HepG2 (cell line): ENCODE measurements around the gene NDUFS7. TPM values are rescaled to one million over a fixed set of nuclear protein-coding genes. Genes with fewer than 3 reads are reported as not detected.

Experiments used
- AHR ChIP-seq: IDR thresholded peaks from 2 replicates; pipeline ENCODE4 v1.6.1; 2018; ENCODE audit warnings: missing genetic modification reagents, missing compliant biosample characterization
- GATAD2A ChIP-seq: IDR thresholded peaks from 2 replicates; pipeline ENCODE4 v1.6.1; 2016
- HNF4A ChIP-seq: sonication (generic); formaldehyde crosslinking; IDR thresholded peaks from 2 replicates; pipeline ENCODE4 v1.4.0; 2020; ENCODE audit warnings: missing genetic modification reagents
- HNRNPK ChIP-seq: fragments of 200-400 bp; formaldehyde crosslinking; IDR thresholded peaks from 2 replicates; pipeline ENCODE4 v1.6.1; 2018; ENCODE audit warnings: low read length, low read depth, moderate library complexity, mild to moderate bottlenecking; ENCODE audit not compliant: poor library complexity, severe bottlenecking
- HOXA9 ChIP-seq: sonication (generic); formaldehyde crosslinking; IDR thresholded peaks from 2 replicates; pipeline ENCODE4 v1.8.1; 2022; ENCODE audit warnings: missing genetic modification reagents, mild to moderate bottlenecking, moderate library complexity, borderline replicate concordance
- KDM2A ChIP-seq: sonication (generic); formaldehyde crosslinking; IDR thresholded peaks from 2 replicates; pipeline ENCODE4 v1.4.0; 2020; ENCODE audit warnings: low read depth, missing genetic modification reagents, borderline replicate concordance
- KLF6 ChIP-seq: IDR thresholded peaks from 2 replicates; pipeline ENCODE4 v1.8.0; 2016; ENCODE audit warnings: missing biosample characterization, missing genetic modification reagents
- MED1 ChIP-seq: sonication (generic); formaldehyde crosslinking; IDR thresholded peaks from 2 replicates; pipeline ENCODE4 v1.4.0; 2020; ENCODE audit warnings: missing genetic modification reagents
- POGZ ChIP-seq: sonication (generic); formaldehyde crosslinking; IDR thresholded peaks from 2 replicates; pipeline ENCODE4 v1.4.0; 2020; ENCODE audit warnings: mild to moderate bottlenecking, missing genetic modification reagents
- REPIN1 ChIP-seq: sonication (generic); formaldehyde crosslinking; IDR thresholded peaks from 2 replicates; pipeline ENCODE4 v1.8.0; 2022; ENCODE audit warnings: missing genetic modification reagents, low read depth, mild to moderate bottlenecking, borderline replicate concordance
- RXRB ChIP-seq: IDR thresholded peaks from 2 replicates; pipeline ENCODE4 v1.6.1; 2016; ENCODE audit warnings: borderline replicate concordance, missing genetic modification reagents, missing compliant biosample characterization
- SP4 ChIP-seq: sonication (generic); formaldehyde crosslinking; IDR thresholded peaks from 2 replicates; pipeline ENCODE4 v1.8.1; 2023; ENCODE audit warnings: mild to moderate bottlenecking, missing genetic modification reagents
- TBX3 ChIP-seq: fragments of 450-650 bp; IDR thresholded peaks from 2 replicates; pipeline ENCODE4 v1.6.1; 2017; ENCODE audit warnings: antibody characterized with exemption, mild to moderate bottlenecking, inconsistent platforms, borderline replicate concordance
- TMF1 ChIP-seq: sonication (generic); formaldehyde crosslinking; IDR thresholded peaks from 2 replicates; pipeline ENCODE4 v1.8.1; 2022; ENCODE audit warnings: low read depth, missing genetic modification reagents
- WIZ ChIP-seq: sonication (generic); formaldehyde crosslinking; IDR thresholded peaks from 2 replicates; pipeline ENCODE4 v1.5.1; 2020; ENCODE audit warnings: mild to moderate bottlenecking, missing genetic modification reagents
- YY1 ChIP-seq: IDR thresholded peaks from 2 replicates; pipeline ENCODE4 v1.6.1; 2011; ENCODE audit warnings: low read length, low read depth, moderate library complexity, mild to moderate bottlenecking; ENCODE audit not compliant: insufficient read depth, insufficient replicate concordance
- ZFP82 ChIP-seq: sonication (generic); formaldehyde crosslinking; IDR thresholded peaks from 2 replicates; pipeline ENCODE4 v1.5.1; 2020; ENCODE audit warnings: mild to moderate bottlenecking, missing genetic modification reagents, borderline replicate concordance
- ZHX2 ChIP-seq, 2 experiments: sonication (generic) in 1 of 2; formaldehyde crosslinking in 1 of 2; IDR thresholded peaks; 2 replicates each; pipeline versions ENCODE4 v1.6.1 to v1.9.0; 2014 to 2022; ENCODE audit warnings: antibody characterized with exemption in 1 of 2, borderline replicate concordance in 1 of 2, inconsistent platforms in 1 of 2, low read depth in 1 of 2, missing genetic modification reagents in 1 of 2
- ZNF383 ChIP-seq: sonication (generic); formaldehyde crosslinking; IDR thresholded peaks from 2 replicates; pipeline ENCODE4 v1.4.0; 2020; ENCODE audit warnings: missing genetic modification reagents, mild to moderate bottlenecking, borderline replicate concordance
- ZNF569 ChIP-seq: sonication (generic); formaldehyde crosslinking; IDR thresholded peaks from 2 replicates; pipeline ENCODE4 v1.5.0; 2020; ENCODE audit warnings: mild to moderate bottlenecking, missing genetic modification reagents, moderate library complexity, borderline replicate concordance
- ZNF598 ChIP-seq: sonication (generic); formaldehyde crosslinking; IDR thresholded peaks from 2 replicates; pipeline ENCODE4 v1.5.1; 2020; ENCODE audit warnings: mild to moderate bottlenecking, missing genetic modification reagents, borderline replicate concordance
- ZNF652 ChIP-seq: IDR thresholded peaks from 2 replicates; pipeline ENCODE4 v1.6.1; 2016; ENCODE audit warnings: low read depth, borderline replicate concordance
- ZNF841 ChIP-seq: sonication (generic); formaldehyde crosslinking; IDR thresholded peaks from 2 replicates; pipeline ENCODE4 v1.8.1; 2023; ENCODE audit warnings: missing genetic modification reagents, borderline replicate concordance
- polyA plus RNA-seq, 8 experiments: library from polyadenylated mRNA; depleted of rRNA in 3 of 8; stranded (reverse) in 7 of 8; unstranded in 1 of 8; fragments of >200 nt; fragmentation: Illumina TruSeq in 4 of 8; extraction: Trizol in 4 of 8; gene quantifications; 2 replicates each; pipeline versions ENCODE4 v1.2.1 to v1.2.3, GENCODE V29; 2011 to 2016; ENCODE audit warnings: low read depth in 4 of 8, missing spikeins in 1 of 8, mixed read lengths in 1 of 8; ENCODE audit not compliant: insufficient read depth in 1 of 8
- total RNA-seq, 5 experiments: library from RNA; depleted of rRNA; stranded (reverse); fragments of >200 nt; fragmentation: Illumina TruSeq; extraction: Trizol; gene quantifications; 2 replicates each; pipeline ENCODE4 v1.2.3, GENCODE V29; 2016; ENCODE audit warnings: low read depth in 1 of 5

The NDUFS7 gene
- total and polyA plus RNA-seq, 2 of the 13 experiments (the other 11 are each of a cell fraction or from before 2014, with no cell fraction given) = 34.3 to 66.9 TPM

DNA sequence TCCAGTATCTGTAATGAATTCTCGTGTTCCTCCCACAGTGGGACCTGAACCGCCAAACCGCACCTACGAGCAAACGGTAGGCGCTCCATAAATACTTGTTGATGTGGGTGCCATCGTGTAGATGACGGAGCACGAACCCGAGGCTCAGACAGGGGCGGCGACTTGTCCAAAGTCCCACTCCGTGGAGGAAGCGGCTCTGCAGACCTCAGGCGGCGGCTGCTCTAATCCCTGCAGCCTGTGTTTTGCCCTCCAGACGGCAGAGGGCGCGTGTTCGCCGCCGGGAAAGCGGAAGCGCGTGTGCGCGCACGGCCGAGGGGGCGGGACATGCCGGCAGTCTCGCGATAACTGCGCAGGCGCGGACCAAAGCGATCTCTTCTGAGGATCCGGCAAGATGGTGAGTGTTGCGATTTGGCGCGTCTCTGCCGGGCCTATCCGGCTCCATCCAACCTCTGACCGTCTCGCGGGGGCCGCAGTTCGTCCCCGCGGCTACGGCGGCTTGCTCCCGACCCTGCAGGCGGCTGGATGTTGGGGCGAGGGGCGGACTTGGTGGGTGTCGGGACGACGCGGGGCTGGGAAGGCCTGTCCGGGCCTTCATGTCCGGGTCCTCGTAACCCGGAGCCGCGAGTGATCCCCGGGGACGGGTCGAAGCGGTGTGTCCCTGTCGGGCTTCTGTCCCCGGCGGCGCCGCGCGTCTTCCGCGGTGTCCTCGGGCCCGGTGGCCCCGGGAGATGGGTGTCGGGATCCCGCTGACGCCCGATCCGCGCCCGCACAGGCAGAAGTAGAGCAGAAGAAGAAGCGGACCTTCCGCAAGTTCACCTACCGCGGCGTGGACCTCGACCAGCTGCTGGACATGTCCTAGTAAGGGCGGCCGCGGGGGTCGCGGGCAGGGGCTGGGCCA is 54.6 kb downstream of the NDUFS7 start, which contains the start of gene RPS15 (continued):
- TF ChIP-seq YY1 = peak; percentile 89
- TF ChIP-seq KLF6 (CRISPR knock-in tag) = peak; percentile 93
- peak; percentile 95; the same call in 1 of the 2 replicates for TF ChIP-seq HOXA9 (CRISPR knock-in tag)
- TF ChIP-seq ZNF652 (CRISPR knock-in tag) = no peak; the same call in 1 of the 2 replicates
- TF ChIP-seq TMF1 (CRISPR knock-in tag) = peak; percentile 92; the same call in 1 of the 2 replicates
- TF ChIP-seq ZNF841 (CRISPR knock-in tag) = peak; percentile 65; the same call in 1 of the 2 replicates
- TF ChIP-seq ZHX2 (IDR thresholded peaks at IDR 0.05; ENCODE audit: low read depth) = peak; percentile 88
- TF ChIP-seq ZHX2 (CRISPR knock-in tag; IDR thresholded peaks at IDR 0.05; ENCODE audit: borderline replicate concordance) = 0 out of 2 replicates have a peak, but pooled peaks have one; percentile 81
- TF ChIP-seq WIZ (CRISPR knock-in tag) = 0 out of 2 replicates have a peak, but pooled peaks have one; percentile 69
- peak; percentile 94 for TF ChIP-seq MED1 (CRISPR knock-in tag)
- 0 out of 2 replicates have a peak, but pooled peaks have one; percentile 83 for TF ChIP-seq ZNF383 (CRISPR knock-in tag)
- peak; percentile 96 for TF ChIP-seq POGZ (CRISPR knock-in tag)
- TF ChIP-seq ZNF569 (CRISPR knock-in tag) = no peak
- peak; percentile 75 for TF ChIP-seq GATAD2A
- TF ChIP-seq HNF4A = peak; percentile 95
- peak; percentile 97 for TF ChIP-seq AHR (CRISPR knock-in tag)
- peak; percentile 97 for TF ChIP-seq SP4 (CRISPR knock-in tag)
- peak; percentile 99 for TF ChIP-seq KDM2A
- peak; percentile 62; the same call in 1 of the 2 replicates for TF ChIP-seq ZNF598 (CRISPR knock-in tag)
- TF ChIP-seq RXRB (CRISPR knock-in tag) = peak; percentile 83
- peak; percentile 52 for TF ChIP-seq HNRNPK
- TF ChIP-seq REPIN1 (CRISPR knock-in tag) = peak; percentile 95
- no peak; the same call in none of the 2 replicates for TF ChIP-seq TBX3
- peak; percentile 77; the same call in 1 of the 2 replicates for TF ChIP-seq ZFP82 (CRISPR knock-in tag)
